Fibroblast of lung (primary cell): ENCODE results near the gene TUBGCP6. TPM values are rescaled to one million over a fixed set of nuclear protein-coding genes. Genes with fewer than 3 reads are reported as not detected.
A peak's percentile ranks its signal among the peaks of the same experiment; 100 is the strongest.

Source experiments
- DNase-seq, 2 donors: peaks; one replicate each; pipeline versions ENCODE4 v3.0.0 to v3.0.0-alpha.2; 2010; ENCODE audit warnings: low read depth in 2 of 2
- H2AFZ ChIP-seq: 2 replicates; pipeline ENCODE4 v1.5.1; 2012; ENCODE audit warnings: low read length, control low read depth, inconsistent platforms
- H3K27ac ChIP-seq: 2 replicates; pipeline ENCODE4 v1.5.1; 2011; ENCODE audit warnings: low read length, control low read depth; ENCODE audit not compliant: insufficient read depth
- H3K27me3 ChIP-seq: 2 replicates; pipeline ENCODE4 v1.5.1; 2011; ENCODE audit warnings: mild to moderate bottlenecking, low read length; ENCODE audit not compliant: control insufficient read depth, insufficient read depth
- H3K36me3 ChIP-seq: 2 replicates; pipeline ENCODE4 v1.5.1; 2011; ENCODE audit warnings: low read length; ENCODE audit not compliant: control insufficient read depth, insufficient read depth
- H3K4me1 ChIP-seq: 2 replicates; pipeline ENCODE4 v1.5.1; 2011; ENCODE audit warnings: low read length; ENCODE audit not compliant: control insufficient read depth, insufficient read depth; ENCODE audit errors: extremely low read depth
- H3K4me2 ChIP-seq: 2 replicates; pipeline ENCODE4 v1.5.1; 2011; ENCODE audit warnings: low read length, control low read depth; ENCODE audit not compliant: insufficient read depth; ENCODE audit errors: extremely low read depth
- H3K4me3 ChIP-seq, 4 experiments: fragments of 200-600 bp in 1 of 4; sonication (generic) in 1 of 4; replicated peaks in 1 of 4; 2 replicates each; pipeline ENCODE4 v1.5.1; 2011 to 2016; ENCODE audit warnings: low read length in 4 of 4, low read depth in 3 of 4, mild to moderate bottlenecking in 3 of 4, control low read depth in 2 of 4, inconsistent platforms in 1 of 4, mixed read lengths in 1 of 4; ENCODE audit not compliant: insufficient read depth in 1 of 4; ENCODE audit errors: control extremely low read depth in 1 of 4
- H3K79me2 ChIP-seq: 2 replicates; pipeline ENCODE4 v1.5.1; 2012; ENCODE audit warnings: mild to moderate bottlenecking, low read length, inconsistent platforms; ENCODE audit not compliant: control insufficient read depth, insufficient read depth
- H3K9ac ChIP-seq: 2 replicates; pipeline ENCODE4 v1.5.1; 2011; ENCODE audit warnings: mild to moderate bottlenecking, low read length, control low read depth; ENCODE audit not compliant: insufficient read depth
- H3K9me3 ChIP-seq: 2 replicates; pipeline ENCODE4 v1.5.1; 2012; ENCODE audit warnings: low read depth, low read length; ENCODE audit not compliant: control insufficient read depth, insufficient read depth
- H4K20me1 ChIP-seq: 2 replicates; pipeline ENCODE4 v1.5.1; 2011; ENCODE audit warnings: low read length; ENCODE audit not compliant: control insufficient read depth, insufficient read depth; ENCODE audit errors: extremely low read depth
- CTCF ChIP-seq, 2 donors: IDR thresholded peaks in 1 of 2; conservative IDR thresholded peaks in 1 of 2; 1 replicate in 1 of 2; 2 replicates in 1 of 2; pipeline ENCODE4 v1.5.1; 2011 to 2012; ENCODE audit warnings: low read length in 2 of 2, control low read depth in 1 of 2, inconsistent platforms in 1 of 2, low read depth in 1 of 2, mild to moderate bottlenecking in 1 of 2
- EZH2 ChIP-seq: IDR thresholded peaks from 2 replicates; pipeline ENCODE4 v1.5.1; 2012; ENCODE audit warnings: low read length, control low read depth, mild to moderate bottlenecking; ENCODE audit errors: missing control alignments
- polyA plus RNA-seq, 2 donors: library from polyadenylated mRNA; depleted of rRNA in 1 of 2; stranded (reverse) in 1 of 2; unstranded in 1 of 2; fragments of >200 nt; gene quantifications; 2 replicates each; pipeline ENCODE4 v1.2.1, GENCODE V29; 2011 to 2012; ENCODE audit warnings: missing spikeins in 1 of 2
- total RNA-seq: library from RNA; depleted of rRNA; stranded (reverse); fragments of >200 nt; gene quantifications from 2 replicates; pipeline ENCODE4 v1.2.1, GENCODE V29; 2014

The TUBGCP6 gene
- total and polyA plus RNA-seq, 2 donors (not counting 1 experiment from before 2014, with no cell fraction given), result 6.7 to 23.8 TPM

- Histone ChIP-seq H3K36me3 (peaks cover 7% of the 10 kb centered on the region), H4K20me1 (no peaks in the 10 kb centered on the region), H3K27ac (no peak overlapping the region), H3K79me2 (peaks cover 46% of the 10 kb centered on the region), H3K9ac (no peak overlapping the region), H3K9me3 (no peaks in the 10 kb centered on the region), H2AFZ (no peak overlapping the region), H3K4me2 (no peak overlapping the region), H3K27me3 (no peaks in the 10 kb centered on the region), H3K4me3 (no peak overlapping the region), H3K4me1 (peaks cover 17% of the 10 kb centered on the region)
- TF ChIP-seq CTCF (conservative IDR thresholded peaks at IDR 0.05 in 1 of 2, IDR thresholded peaks at IDR 0.05 in 1 of 2; ENCODE audit: low read depth in 1 of 2, low read length in 2 of 2), result no peak
- TF ChIP-seq EZH2, result no peak
- DNase-seq, result no peak
Observed at GRCh38 chr22:50188356-50188755, 56.5 kb downstream of the TUBGCP6 start.

- peaks cover 17% of the 10 kb centered on the region for H3K4me1 ChIP-seq
- H3K27me3 ChIP-seq, result no peaks in the 10 kb centered on the region
- peak in 1 of 2 donors; percentile 19 for DNase-seq
- no peak overlapping the region for H2AFZ ChIP-seq
- H3K9ac ChIP-seq, result peak overlapping the region; percentile 30
- peaks cover 5% of the 10 kb centered on the region for H3K36me3 ChIP-seq
- H3K4me2 ChIP-seq, result peak overlapping the region; percentile 83
- H3K79me2 ChIP-seq, result peaks cover 37% of the 10 kb centered on the region
- H4K20me1 ChIP-seq, result no peaks in the 10 kb centered on the region
- H3K9me3 ChIP-seq, result no peaks in the 10 kb centered on the region
- H3K4me3 ChIP-seq, result peak overlapping the region; percentile 45 to 68 (median 61)
- no peak overlapping the region for H3K27ac ChIP-seq
- TF ChIP-seq CTCF (conservative IDR thresholded peaks at IDR 0.05 in 1 of 2, IDR thresholded peaks at IDR 0.05 in 1 of 2; ENCODE audit: low read depth in 1 of 2, low read length in 2 of 2) (no peak), EZH2 (no peak)
Observed at GRCh38 chr22:50186761-50187523, 57.9 kb downstream of the TUBGCP6 start.

GRCh38 chr22:50186181-50186714 is 58.6 kb downstream of the TUBGCP6 start:
- peaks cover 17% of the 10 kb centered on the region for H3K4me1 ChIP-seq
- H3K9ac ChIP-seq, result peak overlapping the region; percentile 65
- peak overlapping the region; percentile 45 to 68 (median 61) for H3K4me3 ChIP-seq
- DNase-seq, result no peak
- peaks cover 5% of the 10 kb centered on the region for H3K36me3 ChIP-seq
- H2AFZ ChIP-seq, result no peak overlapping the region
- no peak for TF ChIP-seq CTCF (conservative IDR thresholded peaks at IDR 0.05 in 1 of 2, IDR thresholded peaks at IDR 0.05 in 1 of 2; ENCODE audit: low read depth in 1 of 2, low read length in 2 of 2)
- TF ChIP-seq EZH2, result no peak
- peak overlapping the region; percentile 83 for H3K4me2 ChIP-seq
- H3K79me2 ChIP-seq, result peaks cover 30% of the 10 kb centered on the region
- H4K20me1 ChIP-seq, result no peaks in the 10 kb centered on the region
- no peaks in the 10 kb centered on the region for H3K9me3 ChIP-seq
- H3K27me3 ChIP-seq, result no peaks in the 10 kb centered on the region
- peak overlapping the region; percentile 38 for H3K27ac ChIP-seq
